ENCODE data around the gene HIVEP3. TPM values are rescaled to one million over a fixed set of nuclear protein-coding genes. Genes with fewer than 3 reads are reported as not detected.
"Not testable (repeated sequence)": the region's sequence is repeated elsewhere in the genome, so short reads cannot be mapped to it uniquely, and the experiment has no call there.

HIVEP3 gene
- total RNA-seq, 1 donor from 2014 or later: 0.37 TPM

DNA sequence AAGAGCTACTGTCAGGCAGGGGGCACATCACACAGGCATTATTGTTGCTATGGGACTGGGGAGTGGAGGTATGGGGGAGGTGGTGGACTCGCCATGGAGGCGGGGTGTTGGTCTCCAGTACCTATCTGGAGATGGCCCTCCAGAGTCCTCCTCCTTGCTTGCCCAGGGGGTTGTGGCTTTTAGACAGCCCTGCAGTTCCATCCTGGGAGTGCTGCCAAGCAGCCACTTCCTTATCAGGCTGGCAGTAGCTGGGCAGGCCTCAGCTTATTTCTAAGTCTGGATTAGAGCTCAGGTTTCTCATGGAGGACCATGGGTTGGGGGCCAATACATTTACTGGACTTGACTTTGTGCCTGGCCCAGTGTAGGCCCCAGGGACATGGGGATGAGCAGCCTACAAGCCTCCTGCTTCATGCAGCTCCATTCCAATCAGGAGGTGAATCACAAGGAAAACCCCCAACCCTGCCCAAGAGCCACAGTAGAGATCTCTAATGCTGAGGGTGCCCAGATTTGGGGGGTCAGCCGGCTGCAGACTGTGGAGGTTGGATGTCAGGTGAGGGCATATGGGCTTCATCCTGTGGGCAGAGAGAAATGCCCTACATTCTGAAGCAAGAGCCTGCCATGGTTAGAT is 223.5 kb downstream of the HIVEP3 start:
- H3K27me3 ChIP-seq: no peaks in the 10 kb centered on the region
- H3K27ac ChIP-seq: no peak overlapping the region
- no peaks in the 10 kb centered on the region for H3K9me3 ChIP-seq (ENCODE audit: low read depth)
- H3K4me2 ChIP-seq: no peak overlapping the region
- Mint-ChIP-seq H3K36me3 (no peaks in the 10 kb centered on the region), H3K27ac (no peak overlapping the region), H3K9me3 (no peaks in the 10 kb centered on the region), H3K4me1 (no peaks in the 10 kb centered on the region), H3K4me3 (no peak overlapping the region), H3K27me3 (ENCODE audit: insufficient read depth, low read depth) (no peaks in the 10 kb centered on the region)
- no peaks in the 10 kb centered on the region for H4K20me1 ChIP-seq (ENCODE audit: low read depth)
- no peak for TF ChIP-seq EZH2phosphoT487 (IDR thresholded peaks at IDR 0.05)
- no peak for TF ChIP-seq EZH2 (IDR thresholded peaks at IDR 0.05)
- TF ChIP-seq, protein P1, sequence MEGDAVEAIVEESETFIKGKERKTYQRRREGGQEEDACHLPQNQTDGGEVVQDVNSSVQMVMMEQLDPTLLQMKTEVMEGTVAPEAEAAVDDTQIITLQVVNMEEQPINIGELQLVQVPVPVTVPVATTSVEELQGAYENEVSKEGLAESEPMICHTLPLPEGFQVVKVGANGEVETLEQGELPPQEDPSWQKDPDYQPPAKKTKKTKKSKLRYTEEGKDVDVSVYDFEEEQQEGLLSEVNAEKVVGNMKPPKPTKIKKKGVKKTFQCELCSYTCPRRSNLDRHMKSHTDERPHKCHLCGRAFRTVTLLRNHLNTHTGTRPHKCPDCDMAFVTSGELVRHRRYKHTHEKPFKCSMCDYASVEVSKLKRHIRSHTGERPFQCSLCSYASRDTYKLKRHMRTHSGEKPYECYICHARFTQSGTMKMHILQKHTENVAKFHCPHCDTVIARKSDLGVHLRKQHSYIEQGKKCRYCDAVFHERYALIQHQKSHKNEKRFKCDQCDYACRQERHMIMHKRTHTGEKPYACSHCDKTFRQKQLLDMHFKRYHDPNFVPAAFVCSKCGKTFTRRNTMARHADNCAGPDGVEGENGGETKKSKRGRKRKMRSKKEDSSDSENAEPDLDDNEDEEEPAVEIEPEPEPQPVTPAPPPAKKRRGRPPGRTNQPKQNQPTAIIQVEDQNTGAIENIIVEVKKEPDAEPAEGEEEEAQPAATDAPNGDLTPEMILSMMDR (IDR thresholded peaks at IDR 0.05): no peak
- no peak overlapping the region for H2AFZ ChIP-seq (replicated peaks)
- H3K4me3 ChIP-seq: no peak overlapping the region
- H3K36me3 ChIP-seq: no peaks in the 10 kb centered on the region
- no peaks in the 10 kb centered on the region for H3K4me1 ChIP-seq
- no peaks in the 10 kb centered on the region for H3K79me2 ChIP-seq (ENCODE audit: low read depth)
- no peak for DNase-seq (ENCODE audit: low spot score)
- H3F3A ChIP-seq (ENCODE audit: low read depth): no peaks in the 10 kb centered on the region
- H3K9ac ChIP-seq: no peak overlapping the region

DNA sequence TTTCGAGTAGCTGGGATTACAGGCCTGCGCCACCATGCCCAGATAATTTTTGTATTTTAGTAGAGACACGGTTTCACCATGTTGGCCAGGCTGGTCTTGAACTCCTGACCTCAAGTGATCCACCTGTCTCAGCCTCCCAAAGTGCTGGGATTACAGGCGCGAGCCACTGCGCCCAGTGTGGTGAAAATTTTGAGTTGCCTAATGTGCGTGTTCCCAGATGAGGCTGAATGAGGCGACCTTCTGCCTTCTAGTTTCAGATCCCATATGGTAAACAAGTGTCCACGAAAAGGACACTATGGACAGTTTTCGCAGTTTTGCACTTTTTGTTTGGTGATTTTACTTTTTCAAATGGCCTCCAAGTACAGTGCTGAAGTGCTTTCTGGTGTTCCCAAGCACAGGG is 226.8 kb downstream of the HIVEP3 start:
- not testable (repeated sequence) for H3K27me3 Mint-ChIP-seq (ENCODE audit: insufficient read depth, low read depth); DNase-seq (ENCODE audit: low spot score); H3K4me3 ChIP-seq; H3K27ac Mint-ChIP-seq; H3K9ac ChIP-seq; H3K79me2 ChIP-seq (ENCODE audit: low read depth); H3K36me3 Mint-ChIP-seq; H2AFZ ChIP-seq (replicated peaks); H3K27ac ChIP-seq; H3F3A ChIP-seq (ENCODE audit: low read depth); H3K4me1 Mint-ChIP-seq; H3K4me1 ChIP-seq; H3K9me3 Mint-ChIP-seq; H4K20me1 ChIP-seq (ENCODE audit: low read depth); H3K4me3 Mint-ChIP-seq; H3K9me3 ChIP-seq (ENCODE audit: low read depth); H3K4me2 ChIP-seq; H3K36me3 ChIP-seq; H3K27me3 ChIP-seq

DNA sequence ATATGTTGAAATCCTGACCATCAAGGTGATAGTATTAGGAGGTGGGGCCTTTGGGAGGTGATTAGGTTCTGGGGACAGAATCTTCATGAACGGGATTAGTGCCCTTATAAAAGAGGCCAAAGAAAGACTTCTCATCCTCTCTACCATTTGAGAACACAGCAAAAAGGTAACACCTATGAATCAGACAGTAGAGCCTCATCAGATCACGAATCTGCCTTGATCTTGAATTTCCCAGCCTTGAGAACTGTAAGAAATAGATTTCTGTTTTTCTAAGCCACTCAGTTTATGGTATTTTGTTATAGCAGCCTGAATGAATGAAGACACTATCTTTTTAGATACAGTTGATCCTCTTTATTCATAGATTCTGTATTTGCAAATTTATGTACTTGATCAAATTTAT is 227.3 kb downstream of the HIVEP3 start:
- H3K9ac ChIP-seq: no peak overlapping the region
- no peaks in the 10 kb centered on the region for H3K9me3 ChIP-seq (ENCODE audit: low read depth)
- H3K27me3 ChIP-seq: no peaks in the 10 kb centered on the region
- H4K20me1 ChIP-seq (ENCODE audit: low read depth): no peaks in the 10 kb centered on the region
- H3K4me3 ChIP-seq: no peak overlapping the region
- H3K4me1 Mint-ChIP-seq: peaks cover 8% of the 10 kb centered on the region
- no peak overlapping the region for H3K27ac ChIP-seq
- H2AFZ ChIP-seq (replicated peaks): no peak overlapping the region
- no peaks in the 10 kb centered on the region for H3K79me2 ChIP-seq (ENCODE audit: low read depth)
- H3K4me3 Mint-ChIP-seq: no peak overlapping the region
- H3K9me3 Mint-ChIP-seq: no peaks in the 10 kb centered on the region
- H3K27ac Mint-ChIP-seq: no peak overlapping the region
- DNase-seq (ENCODE audit: low spot score): no peak
- H3K4me2 ChIP-seq: no peak overlapping the region
- H3K4me1 ChIP-seq: no peaks in the 10 kb centered on the region
- no peaks in the 10 kb centered on the region for H3K27me3 Mint-ChIP-seq (ENCODE audit: insufficient read depth, low read depth)
- no peaks in the 10 kb centered on the region for H3K36me3 ChIP-seq
- no peaks in the 10 kb centered on the region for H3F3A ChIP-seq (ENCODE audit: low read depth)
- TF ChIP-seq EZH2phosphoT487 (IDR thresholded peaks at IDR 0.05) (no peak), EZH2 (IDR thresholded peaks at IDR 0.05) (no peak)
- TF ChIP-seq, protein P1 (IDR thresholded peaks at IDR 0.05): no peak
- H3K36me3 Mint-ChIP-seq: no peaks in the 10 kb centered on the region

DNA sequence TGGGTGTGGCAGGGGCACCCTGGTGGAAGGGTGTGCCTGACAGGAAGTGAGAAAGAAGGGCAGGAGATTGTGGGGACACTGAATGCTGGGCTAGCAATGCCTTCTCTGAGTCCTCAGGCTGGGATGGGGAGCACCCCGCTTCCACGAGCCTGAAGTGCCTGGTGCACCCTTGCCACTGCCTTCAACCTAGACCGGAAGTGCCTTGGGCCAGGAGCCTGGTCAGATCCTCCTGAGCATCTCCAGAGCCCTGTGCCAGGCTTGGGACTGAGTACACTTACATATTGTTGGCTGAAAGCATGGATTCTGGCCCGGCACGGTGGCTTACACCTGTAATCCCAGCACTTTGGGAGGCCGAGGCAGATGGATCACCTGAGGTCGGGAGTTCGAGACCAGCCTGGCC is 228.4 kb downstream of the HIVEP3 start:
- Histone ChIP-seq H3K9ac (no peak overlapping the region), H3K4me2 (no peak overlapping the region), H3K27ac (no peak overlapping the region), H3F3A (ENCODE audit: low read depth) (no peaks in the 10 kb centered on the region), H3K79me2 (ENCODE audit: low read depth) (no peaks in the 10 kb centered on the region), H3K4me3 (no peak overlapping the region), H3K36me3 (no peaks in the 10 kb centered on the region), H2AFZ (replicated peaks) (no peak overlapping the region), H3K4me1 (no peaks in the 10 kb centered on the region), H3K27me3 (no peaks in the 10 kb centered on the region), H4K20me1 (ENCODE audit: low read depth) (no peaks in the 10 kb centered on the region), H3K9me3 (ENCODE audit: low read depth) (no peaks in the 10 kb centered on the region)
- Mint-ChIP-seq H3K36me3 (no peaks in the 10 kb centered on the region), H3K4me1 (peaks cover 8% of the 10 kb centered on the region), H3K27me3 (ENCODE audit: insufficient read depth, low read depth) (no peaks in the 10 kb centered on the region), H3K27ac (no peak overlapping the region), H3K9me3 (no peaks in the 10 kb centered on the region), H3K4me3 (no peak overlapping the region)
- DNase-seq (ENCODE audit: low spot score): no peak
- TF ChIP-seq, protein P1 (IDR thresholded peaks at IDR 0.05): no peak
- TF ChIP-seq EZH2 (IDR thresholded peaks at IDR 0.05) (no peak), EZH2phosphoT487 (IDR thresholded peaks at IDR 0.05) (no peak)
